HEK293 (cell line): ENCODE results near the gene MUC4.

Source experiments
- ATF2 ChIP-seq: fragments of 450-650 bp; formaldehyde crosslinking; IDR thresholded peaks from 2 replicates; pipeline ENCODE4 v1.5.1; 2016; ENCODE audit warnings: missing biosample characterization, missing genetic modification characterization, low read depth
- CTCF ChIP-seq: fragments of 450-650 bp; formaldehyde crosslinking; IDR thresholded peaks from 2 replicates; pipeline ENCODE4 v1.5.1; 2016; ENCODE audit warnings: missing biosample characterization, missing genetic modification characterization
- PRDM1 ChIP-seq: fragments of 450-650 bp; formaldehyde crosslinking; IDR thresholded peaks from 2 replicates; pipeline ENCODE4; 2016; ENCODE audit warnings: missing biosample characterization, missing genetic modification characterization
- PRDM2 ChIP-seq: fragments of 450-650 bp; formaldehyde crosslinking; IDR thresholded peaks from 2 replicates; pipeline ENCODE4 v1.5.1; 2016; ENCODE audit warnings: missing biosample characterization, missing genetic modification characterization, borderline replicate concordance
- REPIN1 ChIP-seq: fragments of 450-650 bp; formaldehyde crosslinking; IDR thresholded peaks from 2 replicates; pipeline ENCODE4 v1.5.1; 2017; ENCODE audit warnings: missing biosample characterization, missing genetic modification characterization, low read depth
- REST ChIP-seq: fragments of 450-650 bp; formaldehyde crosslinking; IDR thresholded peaks from 2 replicates; pipeline ENCODE4 v1.5.1; 2016; ENCODE audit warnings: missing biosample characterization, missing genetic modification characterization
- SETDB1 ChIP-seq: IDR thresholded peaks from one replicate; pipeline ENCODE4 v1.6.1; 2017; ENCODE audit warnings: mild to moderate bottlenecking, low read length, moderate library complexity, mixed read lengths; ENCODE audit not compliant: insufficient read length
- SP7 ChIP-seq: fragments of 450-650 bp; formaldehyde crosslinking; IDR thresholded peaks from 2 replicates; pipeline ENCODE4 v1.5.1; 2016; ENCODE audit warnings: missing biosample characterization, missing genetic modification characterization
- ZBTB1 ChIP-seq: fragments of 450-650 bp; formaldehyde crosslinking; IDR thresholded peaks from 2 replicates; pipeline ENCODE4 v1.5.1; 2016; ENCODE audit warnings: missing biosample characterization, missing genetic modification characterization
- ZNF404 ChIP-seq: fragments of 450-650 bp; formaldehyde crosslinking; IDR thresholded peaks from 2 replicates; pipeline ENCODE4 v1.5.1; 2017; ENCODE audit warnings: missing biosample characterization, missing genetic modification characterization
- ZNF423 ChIP-seq: fragments of 450-650 bp; formaldehyde crosslinking; IDR thresholded peaks from 2 replicates; pipeline ENCODE4 v1.5.1; 2016; ENCODE audit warnings: missing biosample characterization, missing genetic modification characterization

- TF ChIP-seq PRDM2 (tag by site-specific recombination) = no peak
- no peak for TF ChIP-seq ZBTB1
- no peak for TF ChIP-seq REPIN1 (tag by site-specific recombination)
- no peak for TF ChIP-seq CTCF (tag by site-specific recombination)
- TF ChIP-seq SP7 = no peak
- no peak for TF ChIP-seq PRDM1
- TF ChIP-seq ATF2 (tag by site-specific recombination) = no peak
- TF ChIP-seq ZNF404 (tag by site-specific recombination) = no peak
- no peak for TF ChIP-seq REST (tag by site-specific recombination)
- no peak for TF ChIP-seq SETDB1
- TF ChIP-seq ZNF423 (tag by site-specific recombination) = no peak
Observed at GRCh38 chr3:195849322-195850074, 37.8 kb upstream of the MUC4 start.
